BE2C (cell line): ENCODE measurements around the gene ARHGEF17.

ENCODE experiments used
- DNase-seq: peaks from one replicate; pipeline ENCODE4 v3.0.0-alpha.2; 2020
- H3K27me3 ChIP-seq: fragments of 250-450 bp; sonication (Bioruptor Pico); 2 replicates; pipeline ENCODE4 v1.5.1; 2020; ENCODE audit warnings: mild to moderate bottlenecking
- H3K36me3 ChIP-seq: fragments of 250-450 bp; sonication (Bioruptor Pico); 2 replicates; pipeline ENCODE4 v1.5.1; 2020; ENCODE audit warnings: mild to moderate bottlenecking
- H3K4me1 ChIP-seq: fragments of 250-450 bp; sonication (Bioruptor Pico); 2 replicates; pipeline ENCODE4 v1.5.1; 2020
- H3K4me3 ChIP-seq: 2 replicates; pipeline ENCODE4 v1.5.1; 2011; ENCODE audit warnings: low read depth, low read length
- H3K9me3 ChIP-seq: fragments of 250-450 bp; sonication (Bioruptor Pico); 2 replicates; pipeline ENCODE4 v1.5.1; 2020
- TF ChIP-seq, protein P1 (sequence below): IDR thresholded peaks from 2 replicates; pipeline ENCODE4 v1.5.1; 2012; ENCODE audit warnings: mild to moderate bottlenecking, low read depth, low read length

Gene ARHGEF17

GRCh38 chr11:73376803-73377629, 68.9 kb downstream of the ARHGEF17 start:
- TF ChIP-seq, protein P1, sequence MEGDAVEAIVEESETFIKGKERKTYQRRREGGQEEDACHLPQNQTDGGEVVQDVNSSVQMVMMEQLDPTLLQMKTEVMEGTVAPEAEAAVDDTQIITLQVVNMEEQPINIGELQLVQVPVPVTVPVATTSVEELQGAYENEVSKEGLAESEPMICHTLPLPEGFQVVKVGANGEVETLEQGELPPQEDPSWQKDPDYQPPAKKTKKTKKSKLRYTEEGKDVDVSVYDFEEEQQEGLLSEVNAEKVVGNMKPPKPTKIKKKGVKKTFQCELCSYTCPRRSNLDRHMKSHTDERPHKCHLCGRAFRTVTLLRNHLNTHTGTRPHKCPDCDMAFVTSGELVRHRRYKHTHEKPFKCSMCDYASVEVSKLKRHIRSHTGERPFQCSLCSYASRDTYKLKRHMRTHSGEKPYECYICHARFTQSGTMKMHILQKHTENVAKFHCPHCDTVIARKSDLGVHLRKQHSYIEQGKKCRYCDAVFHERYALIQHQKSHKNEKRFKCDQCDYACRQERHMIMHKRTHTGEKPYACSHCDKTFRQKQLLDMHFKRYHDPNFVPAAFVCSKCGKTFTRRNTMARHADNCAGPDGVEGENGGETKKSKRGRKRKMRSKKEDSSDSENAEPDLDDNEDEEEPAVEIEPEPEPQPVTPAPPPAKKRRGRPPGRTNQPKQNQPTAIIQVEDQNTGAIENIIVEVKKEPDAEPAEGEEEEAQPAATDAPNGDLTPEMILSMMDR, result no peak
- Histone ChIP-seq H3K4me1 (0 out of 2 replicates have a peak, but pooled peaks cover 3% of the 10 kb centered on the region), H3K4me3 (peak overlapping the region; percentile 76), H3K9me3 (no peaks in the 10 kb centered on the region), H3K27me3 (no peaks in the 10 kb centered on the region), H3K36me3 (no peaks in the 10 kb centered on the region)
- peak; percentile 35 for DNase-seq

DNA sequence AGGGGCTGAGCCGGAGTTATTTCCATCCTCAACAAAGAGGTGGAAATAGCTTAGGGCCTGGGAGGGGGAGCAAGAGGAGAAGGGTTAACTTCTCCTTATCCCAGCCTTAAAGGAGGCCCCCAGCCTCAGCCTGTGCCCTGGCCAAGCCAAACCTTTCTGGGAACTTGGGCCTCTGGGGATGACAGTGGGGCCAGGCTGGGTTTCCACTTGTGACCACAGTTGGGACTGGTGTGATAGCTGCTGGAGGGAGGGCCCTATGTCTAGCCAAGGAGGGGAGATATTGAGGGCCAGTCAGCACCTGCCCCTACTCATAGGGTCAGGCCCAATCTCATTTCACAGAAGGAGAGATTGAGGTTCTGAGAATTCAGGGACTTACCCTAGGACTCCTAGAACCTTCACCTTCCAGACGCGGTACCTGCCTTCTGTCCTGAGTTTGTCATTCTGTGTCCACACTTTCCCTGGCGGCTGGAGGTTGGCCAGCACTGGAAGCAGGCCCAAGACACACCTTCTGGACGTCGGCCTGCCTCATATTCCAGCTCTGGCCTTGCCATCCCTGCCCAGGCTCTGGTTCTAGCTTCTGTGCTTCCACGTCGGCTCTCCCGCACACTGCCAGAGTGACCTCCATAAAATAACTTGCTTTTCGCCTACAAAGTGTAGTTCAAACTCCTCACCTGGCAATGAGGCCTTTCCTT, 71.3 kb downstream of the ARHGEF17 start:
- H3K9me3 ChIP-seq, result no peaks in the 10 kb centered on the region
- DNase-seq, result no peak
- no peaks in the 10 kb centered on the region for H3K36me3 ChIP-seq
- no peak overlapping the region for H3K4me3 ChIP-seq
- 0 out of 2 replicates have a peak, but pooled peaks cover 3% of the 10 kb centered on the region for H3K4me1 ChIP-seq
- H3K27me3 ChIP-seq, result no peaks in the 10 kb centered on the region
- TF ChIP-seq, protein P1, result no peak

- no peak overlapping the region for H3K4me3 ChIP-seq
- TF ChIP-seq, protein P1, result no peak
- H3K36me3 ChIP-seq, result no peaks in the 10 kb centered on the region
- no peaks in the 10 kb centered on the region for H3K27me3 ChIP-seq
- no peak for DNase-seq
- 0 out of 2 replicates have a peak, but pooled peaks cover 3% of the 10 kb centered on the region for H3K4me1 ChIP-seq
- no peaks in the 10 kb centered on the region for H3K9me3 ChIP-seq
Observed at GRCh38 chr11:73380331-73380730, 72.3 kb downstream of the ARHGEF17 start.

DNA sequence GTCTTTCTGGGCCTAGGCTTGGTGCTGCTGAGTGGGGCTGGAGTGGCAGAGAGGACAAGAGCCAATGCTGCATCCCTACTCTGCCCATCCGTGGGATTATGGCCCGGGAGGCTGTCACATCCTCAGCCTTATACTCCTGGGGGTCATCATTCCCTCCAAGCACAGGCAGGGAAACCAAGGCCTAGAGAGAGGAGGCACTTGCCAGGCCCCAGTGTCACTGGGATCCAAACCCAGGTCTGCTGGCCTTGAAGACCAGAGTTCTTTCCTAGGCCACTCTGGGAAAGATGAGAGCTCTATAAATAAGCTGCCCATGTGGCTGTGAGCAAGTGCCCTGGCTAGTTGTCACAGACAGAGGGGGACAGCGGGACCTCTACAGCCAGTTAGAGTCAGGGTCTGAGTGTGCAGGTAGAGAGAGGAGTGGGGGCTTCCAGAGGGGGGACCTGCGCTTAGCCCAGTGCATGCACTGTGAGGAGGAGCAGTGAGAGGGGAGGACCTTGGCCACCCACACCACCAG, 72.9 kb downstream of the ARHGEF17 start:
- no peak for DNase-seq
- 0 out of 2 replicates have a peak, but pooled peaks cover under 1% of the 10 kb centered on the region for H3K4me1 ChIP-seq

DNA sequence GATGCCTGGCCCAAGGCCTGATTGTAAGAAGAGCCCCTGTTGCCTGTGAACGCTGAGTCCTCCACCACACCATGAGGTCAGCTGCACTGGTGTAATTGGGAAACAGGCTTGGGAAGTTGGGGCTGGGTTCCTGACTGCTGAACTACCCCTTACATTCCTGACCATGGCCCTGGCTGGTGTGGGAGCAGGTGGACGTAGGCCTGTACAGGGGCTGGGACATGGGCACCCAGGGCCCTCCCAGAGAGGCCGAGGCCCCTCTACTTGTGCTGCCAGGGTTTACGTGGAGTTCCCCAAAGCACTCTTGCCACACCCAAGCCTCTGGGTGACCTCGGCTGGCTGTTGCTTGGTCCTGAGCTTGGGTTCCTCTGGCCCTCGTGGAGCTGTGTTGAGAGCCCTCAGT, 73.5 kb downstream of the ARHGEF17 start:
- Histone ChIP-seq H3K27me3 (no peaks in the 10 kb centered on the region), H3K36me3 (no peaks in the 10 kb centered on the region), H3K9me3 (no peaks in the 10 kb centered on the region), H3K4me1 (no peaks in the 10 kb centered on the region), H3K4me3 (no peak overlapping the region)
- TF ChIP-seq, protein P1, result no peak
- no peak for DNase-seq

More for the DNA sequence above, 72.9 kb downstream of the ARHGEF17 start:
- Histone ChIP-seq H3K36me3 (no peaks in the 10 kb centered on the region), H3K27me3 (no peaks in the 10 kb centered on the region), H3K9me3 (no peaks in the 10 kb centered on the region), H3K4me3 (no peak overlapping the region)
- TF ChIP-seq, protein P1, result no peak
